ENCODE results near the gene UBE2O. TPM values are rescaled to one million over a fixed set of nuclear protein-coding genes. Genes with fewer than 3 reads are reported as not detected.

UBE2O gene
- total RNA-seq, 1 experiment from 2014 or later = 19.5 TPM

DNA sequence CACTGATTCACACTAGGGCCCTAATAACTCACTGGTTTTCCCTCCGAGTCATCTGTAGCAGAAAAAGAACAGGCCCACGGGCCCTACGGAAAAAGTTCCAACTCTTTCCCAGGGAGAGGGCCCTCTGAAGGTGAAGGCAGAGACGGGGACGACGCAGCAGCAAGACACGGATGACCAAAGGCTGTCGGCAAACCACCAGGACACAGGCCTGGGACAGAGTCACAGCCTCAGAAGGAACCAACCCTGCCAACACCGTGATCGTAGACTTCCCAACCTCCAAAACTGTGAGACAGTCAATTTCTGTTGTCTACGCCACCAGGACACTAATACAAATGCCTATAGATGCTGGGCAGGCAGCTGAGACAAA is 73.7 kb downstream of the UBE2O start:
- Mint-ChIP-seq H3K27me3 (ENCODE audit: insufficient read depth, unreplicated experiment) (no peaks in the 10 kb centered on the region), H3K36me3 (ENCODE audit: insufficient read depth, unreplicated experiment) (no peaks in the 10 kb centered on the region), H3K9me3 (ENCODE audit: unreplicated experiment) (no peaks in the 10 kb centered on the region), H3K27ac (ENCODE audit: low read depth, unreplicated experiment) (no peak overlapping the region), H3K4me1 (ENCODE audit: insufficient read depth, unreplicated experiment) (peaks cover 5% of the 10 kb centered on the region), H3K4me3 (ENCODE audit: unreplicated experiment) (no peak overlapping the region)
- no peak for DNase-seq (ENCODE audit: unreplicated experiment)
- no TSS peak for BruUV-seq (replicated peaks)
- CTCF ChIA-PET = interaction anchor here (0.7 to 1.0 kb wide), 2 partner anchors 18 to 27 kb away, joined by 3 read pairs; no protein-coding TSS in a partner anchor
- TF ChIP-seq, protein P1, sequence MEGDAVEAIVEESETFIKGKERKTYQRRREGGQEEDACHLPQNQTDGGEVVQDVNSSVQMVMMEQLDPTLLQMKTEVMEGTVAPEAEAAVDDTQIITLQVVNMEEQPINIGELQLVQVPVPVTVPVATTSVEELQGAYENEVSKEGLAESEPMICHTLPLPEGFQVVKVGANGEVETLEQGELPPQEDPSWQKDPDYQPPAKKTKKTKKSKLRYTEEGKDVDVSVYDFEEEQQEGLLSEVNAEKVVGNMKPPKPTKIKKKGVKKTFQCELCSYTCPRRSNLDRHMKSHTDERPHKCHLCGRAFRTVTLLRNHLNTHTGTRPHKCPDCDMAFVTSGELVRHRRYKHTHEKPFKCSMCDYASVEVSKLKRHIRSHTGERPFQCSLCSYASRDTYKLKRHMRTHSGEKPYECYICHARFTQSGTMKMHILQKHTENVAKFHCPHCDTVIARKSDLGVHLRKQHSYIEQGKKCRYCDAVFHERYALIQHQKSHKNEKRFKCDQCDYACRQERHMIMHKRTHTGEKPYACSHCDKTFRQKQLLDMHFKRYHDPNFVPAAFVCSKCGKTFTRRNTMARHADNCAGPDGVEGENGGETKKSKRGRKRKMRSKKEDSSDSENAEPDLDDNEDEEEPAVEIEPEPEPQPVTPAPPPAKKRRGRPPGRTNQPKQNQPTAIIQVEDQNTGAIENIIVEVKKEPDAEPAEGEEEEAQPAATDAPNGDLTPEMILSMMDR (IDR thresholded peaks at IDR 0.05; ENCODE audit: unreplicated experiment) = no peak
- intact Hi-C loops (cut with micrococcal nuclease) = no loop called here
- POLR2A ChIA-PET = interaction anchor here (3.2 kb wide), 1 partner anchor 26 kb away, joined by 9 read pairs; the partner anchor contains the start of gene PRPSAP1

- no peaks in the 10 kb centered on the region for H3K27me3 Mint-ChIP-seq (ENCODE audit: insufficient read depth, unreplicated experiment)
- DNase-seq (ENCODE audit: unreplicated experiment) = no peak
- H3K4me1 Mint-ChIP-seq (ENCODE audit: insufficient read depth, unreplicated experiment) = peaks cover 5% of the 10 kb centered on the region
- no peaks in the 10 kb centered on the region for H3K9me3 Mint-ChIP-seq (ENCODE audit: unreplicated experiment)
- no peak overlapping the region for H3K4me3 Mint-ChIP-seq (ENCODE audit: unreplicated experiment)
- intact Hi-C loops (cut with micrococcal nuclease) = no loop called here
- TF ChIP-seq, protein P1 (IDR thresholded peaks at IDR 0.05; ENCODE audit: unreplicated experiment) = no peak
- no TSS peak for BruUV-seq (replicated peaks)
- H3K27ac Mint-ChIP-seq (ENCODE audit: low read depth, unreplicated experiment) = no peak overlapping the region
- POLR2A ChIA-PET = interaction anchor here (3.2 kb wide), 1 partner anchor 25 kb away, joined by 9 read pairs; the partner anchor contains the start of gene PRPSAP1
- CTCF ChIA-PET = interaction anchor here (0.7 to 1.0 kb wide), 4 partner anchors 19 to 95 kb away, joined by 3 to 4 read pairs (median 3); no protein-coding TSS in a partner anchor
- H3K36me3 Mint-ChIP-seq (ENCODE audit: insufficient read depth, unreplicated experiment) = no peaks in the 10 kb centered on the region
Observed at GRCh38 chr17:76378548-76379274, 74.2 kb downstream of the UBE2O start.

DNA sequence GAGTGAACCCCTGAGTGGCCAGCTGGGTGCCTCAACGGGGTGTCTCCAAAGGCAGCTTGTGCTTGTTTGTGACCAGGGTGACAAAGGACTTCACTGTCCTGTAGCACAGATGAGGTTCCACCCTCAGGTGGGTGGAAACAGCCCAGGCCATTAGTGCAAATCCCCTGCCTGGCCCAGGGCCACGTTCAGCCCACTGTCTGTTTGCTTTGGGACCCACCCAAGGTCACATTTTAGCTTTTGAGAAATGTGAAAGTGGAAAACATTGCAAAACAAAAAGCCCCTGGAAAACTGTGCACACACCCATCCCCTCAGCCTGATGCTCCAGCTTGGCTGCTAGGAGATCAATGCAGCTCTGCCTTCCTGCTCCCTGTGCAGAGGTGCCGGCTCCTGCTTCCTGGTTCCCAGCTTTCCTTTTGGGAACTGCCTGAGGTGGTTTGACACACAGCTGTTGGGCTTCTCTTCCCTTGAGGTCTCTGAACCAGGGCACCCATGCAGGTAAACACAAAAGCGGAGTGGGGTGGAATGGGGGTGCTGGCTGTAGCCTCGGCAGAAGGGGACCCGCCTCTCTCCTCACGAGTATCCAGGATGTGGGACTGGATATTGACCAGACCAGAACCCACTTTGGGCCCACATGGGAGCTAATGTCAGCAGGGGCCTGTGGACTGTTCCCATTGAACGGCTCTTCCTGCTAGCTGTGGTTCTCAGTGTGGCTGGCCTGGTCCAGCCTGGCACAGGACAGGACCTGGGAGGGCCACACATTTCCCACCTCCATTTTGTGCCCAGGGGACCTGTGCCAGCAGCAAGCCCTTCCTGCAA is 76.4 kb downstream of the UBE2O start:
- ChIA-PET POLR2A (interaction anchor here (1.7 to 3.2 kb wide), 2 partner anchors 8 to 23 kb away, joined by 4 to 9 read pairs; partner anchors contain the start of genes PRPSAP1 and SPHK1), CTCF (interaction anchor here (1.0 to 1.5 kb wide), 3 partner anchors 9 to 71 kb away, joined by 3 to 5 read pairs (median 3); no protein-coding TSS in a partner anchor)
- no peak for DNase-seq (ENCODE audit: unreplicated experiment)
- BruUV-seq (replicated peaks) = no TSS peak
- no peaks in the 10 kb centered on the region for H3K27me3 Mint-ChIP-seq (ENCODE audit: insufficient read depth, unreplicated experiment)
- no peak overlapping the region for H3K27ac Mint-ChIP-seq (ENCODE audit: low read depth, unreplicated experiment)
- intact Hi-C loops (cut with micrococcal nuclease) = no loop called here
- H3K9me3 Mint-ChIP-seq (ENCODE audit: unreplicated experiment) = no peaks in the 10 kb centered on the region
- TF ChIP-seq, protein P1 (IDR thresholded peaks at IDR 0.05; ENCODE audit: unreplicated experiment) = no peak
- no peak overlapping the region for H3K4me3 Mint-ChIP-seq (ENCODE audit: unreplicated experiment)
- peaks cover 14% of the 10 kb centered on the region for H3K4me1 Mint-ChIP-seq (ENCODE audit: insufficient read depth, unreplicated experiment)
- no peaks in the 10 kb centered on the region for H3K36me3 Mint-ChIP-seq (ENCODE audit: insufficient read depth, unreplicated experiment)

All from MCF 10A (cell line).